ENCODE results near the gene MET. TPM values are rescaled to one million over a fixed set of nuclear protein-coding genes. Genes with fewer than 3 reads are reported as not detected.
A peak's percentile ranks its signal among the peaks of the same experiment; 100 is the strongest.

The MET gene
- total RNA-seq, 2 donors from 2014 or later: 0.88 TPM; not detected in 1

- ATAC-seq (no peak), DNase-seq (ENCODE audit: low spot score in 2 of 2) (no peak)
- no peak overlapping the region for H3K27ac Mint-ChIP-seq
- no peaks in the 10 kb centered on the region for H3K9me3 Mint-ChIP-seq
- no peaks in the 10 kb centered on the region for H3K36me3 Mint-ChIP-seq
Measured at GRCh38 chr7:116777651-116778281, 105.8 kb downstream of the MET start.

- Mint-ChIP-seq H3K27ac (peak overlapping the region in 1 of 2 donors; percentile 32), H3K9me3 (no peaks in the 10 kb centered on the region), H3K36me3 (no peaks in the 10 kb centered on the region)
- DNase-seq (ENCODE audit: low spot score in 2 of 2) (no peak), ATAC-seq (no peak)
Measured at GRCh38 chr7:116779216-116779615, 107.2 kb downstream of the MET start.

GRCh38 chr7:116779931-116780330 lies 107.9 kb downstream of the MET start:
- no peak for ATAC-seq
- DNase-seq (ENCODE audit: low spot score in 2 of 2): no peak
- Mint-ChIP-seq H3K36me3 (no peaks in the 10 kb centered on the region), H3K9me3 (no peaks in the 10 kb centered on the region), H3K27ac (no peak overlapping the region)

GRCh38 chr7:116780521-116780920 lies 108.5 kb downstream of the MET start:
- no peak for DNase-seq (ENCODE audit: low spot score in 2 of 2)
- Mint-ChIP-seq H3K27ac (no peak overlapping the region), H3K9me3 (no peaks in the 10 kb centered on the region), H3K36me3 (no peaks in the 10 kb centered on the region)
- peak; percentile 24 to 53 for ATAC-seq

GRCh38 chr7:116780966-116781365 lies 109.0 kb downstream of the MET start:
- Mint-ChIP-seq H3K9me3 (no peaks in the 10 kb centered on the region), H3K36me3 (no peaks in the 10 kb centered on the region), H3K27ac (no peak overlapping the region)
- DNase-seq (ENCODE audit: low spot score in 2 of 2) (no peak), ATAC-seq (no peak)

- H3K9me3 Mint-ChIP-seq: no peaks in the 10 kb centered on the region
- no peak for ATAC-seq
Measured at GRCh38 chr7:116781584-116781983, 109.6 kb downstream of the MET start.

GRCh38 chr7:116782177-116782711 lies 110.2 kb downstream of the MET start:
- no peaks in the 10 kb centered on the region for H3K9me3 Mint-ChIP-seq
- no peaks in the 10 kb centered on the region for H3K36me3 Mint-ChIP-seq

More at GRCh38 chr7:116781584-116781983, 109.6 kb downstream of the MET start:
- DNase-seq (ENCODE audit: low spot score in 2 of 2): no peak
- H3K36me3 Mint-ChIP-seq: no peaks in the 10 kb centered on the region
- H3K27ac Mint-ChIP-seq: no peak overlapping the region

GRCh38 chr7:116783666-116784318 lies 111.8 kb downstream of the MET start:
- ATAC-seq (no peak), DNase-seq (ENCODE audit: low spot score in 2 of 2) (no peak)
- Mint-ChIP-seq H3K27ac (no peak overlapping the region), H3K9me3 (no peaks in the 10 kb centered on the region), H3K36me3 (no peaks in the 10 kb centered on the region)

More at GRCh38 chr7:116782177-116782711, 110.2 kb downstream of the MET start:
- ATAC-seq (no peak), DNase-seq (ENCODE audit: low spot score in 2 of 2) (no peak)
- no peak overlapping the region for H3K27ac Mint-ChIP-seq

GRCh38 chr7:116784647-116785046 lies 112.7 kb downstream of the MET start:
- no peaks in the 10 kb centered on the region for H3K9me3 Mint-ChIP-seq
- DNase-seq (ENCODE audit: low spot score in 2 of 2) (no peak), ATAC-seq (no peak)
- no peaks in the 10 kb centered on the region for H3K36me3 Mint-ChIP-seq
- no peak overlapping the region for H3K27ac Mint-ChIP-seq

GRCh38 chr7:116785843-116786242 lies 113.8 kb downstream of the MET start:
- DNase-seq (ENCODE audit: low spot score in 2 of 2) (no peak), ATAC-seq (no peak)
- no peak overlapping the region for H3K27ac Mint-ChIP-seq
- H3K36me3 Mint-ChIP-seq: no peaks in the 10 kb centered on the region
- no peaks in the 10 kb centered on the region for H3K9me3 Mint-ChIP-seq

GRCh38 chr7:116786791-116787443 lies 114.9 kb downstream of the MET start:
- H3K36me3 Mint-ChIP-seq: no peaks in the 10 kb centered on the region
- no peak overlapping the region for H3K27ac Mint-ChIP-seq
- ATAC-seq: peak; percentile 89 to 96
- DNase-seq (ENCODE audit: low spot score in 2 of 2): peak in 1 of 2 donors; percentile 38
- H3K9me3 Mint-ChIP-seq: no peaks in the 10 kb centered on the region

GRCh38 chr7:116787881-116788280 lies 115.9 kb downstream of the MET start:
- Mint-ChIP-seq H3K27ac (no peak overlapping the region), H3K9me3 (no peaks in the 10 kb centered on the region), H3K36me3 (no peaks in the 10 kb centered on the region)
- ATAC-seq: no peak
- no peak for DNase-seq (ENCODE audit: low spot score in 2 of 2)

- H3K27ac Mint-ChIP-seq: no peak overlapping the region
- no peaks in the 10 kb centered on the region for H3K9me3 Mint-ChIP-seq
- H3K36me3 Mint-ChIP-seq: no peaks in the 10 kb centered on the region
- no peak for ATAC-seq
- DNase-seq (ENCODE audit: low spot score in 2 of 2): no peak
Measured at GRCh38 chr7:116788572-116789197, 116.7 kb downstream of the MET start.

GRCh38 chr7:116790025-116790424 lies 118.0 kb downstream of the MET start:
- H3K36me3 Mint-ChIP-seq: no peaks in the 10 kb centered on the region
- no peaks in the 10 kb centered on the region for H3K9me3 Mint-ChIP-seq

GRCh38 chr7:116792813-116793212 lies 120.8 kb downstream of the MET start:
- ATAC-seq (no peak), DNase-seq (ENCODE audit: low spot score in 2 of 2) (no peak)
- Mint-ChIP-seq H3K9me3 (no peaks in the 10 kb centered on the region), H3K36me3 (no peaks in the 10 kb centered on the region), H3K27ac (no peak overlapping the region)

More at GRCh38 chr7:116790025-116790424, 118.0 kb downstream of the MET start:
- no peak for ATAC-seq
- DNase-seq (ENCODE audit: low spot score in 2 of 2): no peak
- no peak overlapping the region for H3K27ac Mint-ChIP-seq

GRCh38 chr7:116793795-116794340 lies 121.9 kb downstream of the MET start:
- ATAC-seq: no peak
- DNase-seq (ENCODE audit: low spot score in 2 of 2): no peak
- Mint-ChIP-seq H3K27ac (no peak overlapping the region), H3K9me3 (no peaks in the 10 kb centered on the region), H3K36me3 (no peaks in the 10 kb centered on the region)

GRCh38 chr7:116796471-116796870 lies 124.5 kb downstream of the MET start:
- DNase-seq (ENCODE audit: low spot score in 2 of 2) (no peak), ATAC-seq (no peak)
- Mint-ChIP-seq H3K9me3 (no peaks in the 10 kb centered on the region), H3K27ac (no peak overlapping the region), H3K36me3 (no peaks in the 10 kb centered on the region)
